ENCODE results near the gene BSN.

Gene BSN

GRCh38 chr3:49639551-49639950 lies 85.3 kb downstream of the BSN start:
- Mint-ChIP-seq H3K4me1 (ENCODE audit: low read depth) (no peaks in the 10 kb centered on the region), H3K36me3 (ENCODE audit: low read depth) (no peaks in the 10 kb centered on the region), H3K27ac (no peak overlapping the region), H3K4me3 (no peak overlapping the region), H3K9me3 (no peaks in the 10 kb centered on the region), H3K27me3 (peaks cover 3% of the 10 kb centered on the region)
- intact Hi-C loops (cut with micrococcal nuclease): no loop called here

DNA sequence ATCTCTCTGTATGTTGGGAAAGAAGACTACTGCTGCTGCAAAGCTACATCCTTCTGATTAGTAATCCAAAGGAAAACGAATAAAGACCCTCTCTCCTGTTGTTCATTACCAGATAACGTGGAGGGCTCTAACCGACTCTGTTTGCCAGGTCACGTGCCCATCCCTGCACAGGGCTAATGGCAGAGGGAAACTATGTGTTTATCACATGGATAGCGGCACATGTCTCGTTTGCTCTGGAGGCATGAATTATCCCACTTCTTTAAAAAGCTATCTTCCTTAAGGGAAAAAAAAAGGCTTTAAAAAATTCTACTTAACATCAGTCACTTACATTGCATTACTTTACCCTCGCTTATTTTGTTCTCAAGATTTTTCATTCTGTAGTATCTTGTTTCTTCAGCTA lies 87.0 kb downstream of the BSN start:
- Mint-ChIP-seq H3K36me3 (ENCODE audit: low read depth) (no peaks in the 10 kb centered on the region), H3K27ac (no peak overlapping the region), H3K4me1 (ENCODE audit: low read depth) (no peaks in the 10 kb centered on the region), H3K27me3 (peaks cover 3% of the 10 kb centered on the region), H3K9me3 (no peaks in the 10 kb centered on the region), H3K4me3 (no peak overlapping the region)
- intact Hi-C loops (cut with micrococcal nuclease): no loop called here

- no peaks in the 10 kb centered on the region for H3K4me1 Mint-ChIP-seq (ENCODE audit: low read depth)
- H3K27ac Mint-ChIP-seq: no peak overlapping the region
- no peaks in the 10 kb centered on the region for H3K36me3 Mint-ChIP-seq (ENCODE audit: low read depth)
- intact Hi-C loops (cut with micrococcal nuclease): no loop called here
- H3K4me3 Mint-ChIP-seq: no peak overlapping the region
- peaks cover 3% of the 10 kb centered on the region for H3K27me3 Mint-ChIP-seq
- H3K9me3 Mint-ChIP-seq: no peaks in the 10 kb centered on the region
These were observed 87.8 kb downstream of the BSN start for GRCh38 chr3:49641921-49642707.

DNA sequence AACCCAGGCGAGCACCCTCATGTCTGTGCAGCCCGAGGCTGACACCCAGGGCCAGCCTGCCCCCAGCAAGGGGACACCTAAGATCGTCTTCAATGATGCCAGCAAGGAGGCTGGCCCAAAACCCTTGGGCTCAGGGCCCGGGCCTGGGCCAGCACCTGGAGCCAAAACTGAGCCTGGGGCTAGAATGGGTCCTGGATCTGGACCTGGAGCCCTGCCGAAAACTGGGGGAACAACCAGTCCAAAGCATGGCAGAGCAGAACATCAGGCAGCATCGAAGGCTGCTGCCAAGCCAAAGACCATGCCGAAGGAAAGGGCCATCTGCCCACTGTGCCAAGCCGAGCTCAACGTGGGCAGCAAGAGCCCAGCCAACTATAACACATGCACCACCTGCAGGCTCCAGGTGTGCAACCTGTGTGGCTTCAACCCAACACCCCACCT lies 88.5 kb downstream of the BSN start:
- intact Hi-C loops (cut with micrococcal nuclease): no loop called here
- Mint-ChIP-seq H3K9me3 (no peaks in the 10 kb centered on the region), H3K4me1 (ENCODE audit: low read depth) (no peaks in the 10 kb centered on the region), H3K27ac (no peak overlapping the region), H3K36me3 (ENCODE audit: low read depth) (no peaks in the 10 kb centered on the region), H3K27me3 (peaks cover 3% of the 10 kb centered on the region), H3K4me3 (no peak overlapping the region)

GRCh38 chr3:49644684-49645083 lies 90.4 kb downstream of the BSN start:
- H3K9me3 Mint-ChIP-seq: no peaks in the 10 kb centered on the region
- no peaks in the 10 kb centered on the region for H3K4me1 Mint-ChIP-seq (ENCODE audit: low read depth)
- H3K27ac Mint-ChIP-seq: no peak overlapping the region
- H3K27me3 Mint-ChIP-seq: peaks cover 3% of the 10 kb centered on the region
- no peaks in the 10 kb centered on the region for H3K36me3 Mint-ChIP-seq (ENCODE audit: low read depth)
- H3K4me3 Mint-ChIP-seq: no peak overlapping the region
- intact Hi-C loops (cut with micrococcal nuclease): no loop called here

DNA sequence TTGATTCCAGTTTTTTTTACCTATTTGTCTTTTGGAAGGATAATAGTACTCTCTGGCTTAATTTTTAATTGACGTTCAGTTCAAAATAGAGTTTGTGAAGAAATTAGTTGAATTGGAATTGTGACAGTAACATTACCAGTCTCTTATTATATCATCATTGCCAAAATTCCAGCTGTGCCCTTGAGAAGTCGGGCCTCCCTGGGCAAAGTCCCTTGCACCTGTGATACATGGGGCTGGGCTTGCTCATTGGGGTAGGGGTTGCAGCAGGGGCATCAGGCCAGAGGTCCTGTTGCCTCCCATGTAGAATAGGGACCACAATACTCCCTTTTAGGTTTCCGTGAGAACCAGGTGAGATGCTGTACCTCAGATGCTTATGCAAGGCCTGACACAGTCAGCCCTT lies 92.0 kb downstream of the BSN start:
- Mint-ChIP-seq H3K4me1 (ENCODE audit: low read depth) (no peaks in the 10 kb centered on the region), H3K4me3 (no peak overlapping the region), H3K9me3 (no peaks in the 10 kb centered on the region), H3K27me3 (no peaks in the 10 kb centered on the region), H3K27ac (no peak overlapping the region), H3K36me3 (ENCODE audit: low read depth) (no peaks in the 10 kb centered on the region)
- intact Hi-C loops (cut with micrococcal nuclease): no loop called here

DNA sequence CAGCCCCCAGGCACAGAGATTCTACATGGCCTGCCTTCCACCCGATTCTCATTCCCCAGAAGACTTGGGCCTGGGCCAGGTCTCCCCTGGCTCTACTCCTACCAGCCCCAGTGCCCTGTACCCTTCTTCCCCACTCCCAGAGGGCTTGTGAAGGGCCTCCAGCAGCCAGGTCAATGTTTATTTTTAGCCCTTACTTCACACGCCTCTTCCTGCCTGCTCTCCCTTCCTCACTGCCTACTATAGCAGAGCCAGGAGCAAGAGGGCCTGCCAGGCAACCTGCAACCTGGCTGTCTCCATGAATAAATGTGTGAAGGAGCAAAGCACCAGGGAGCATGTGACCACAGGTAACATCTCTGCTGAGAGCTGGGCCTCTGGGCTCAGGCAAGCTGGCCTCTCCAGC lies 93.5 kb downstream of the BSN start:
- no peak overlapping the region for H3K4me3 Mint-ChIP-seq
- H3K9me3 Mint-ChIP-seq: no peaks in the 10 kb centered on the region
- intact Hi-C loops (cut with micrococcal nuclease): no loop called here

DNA sequence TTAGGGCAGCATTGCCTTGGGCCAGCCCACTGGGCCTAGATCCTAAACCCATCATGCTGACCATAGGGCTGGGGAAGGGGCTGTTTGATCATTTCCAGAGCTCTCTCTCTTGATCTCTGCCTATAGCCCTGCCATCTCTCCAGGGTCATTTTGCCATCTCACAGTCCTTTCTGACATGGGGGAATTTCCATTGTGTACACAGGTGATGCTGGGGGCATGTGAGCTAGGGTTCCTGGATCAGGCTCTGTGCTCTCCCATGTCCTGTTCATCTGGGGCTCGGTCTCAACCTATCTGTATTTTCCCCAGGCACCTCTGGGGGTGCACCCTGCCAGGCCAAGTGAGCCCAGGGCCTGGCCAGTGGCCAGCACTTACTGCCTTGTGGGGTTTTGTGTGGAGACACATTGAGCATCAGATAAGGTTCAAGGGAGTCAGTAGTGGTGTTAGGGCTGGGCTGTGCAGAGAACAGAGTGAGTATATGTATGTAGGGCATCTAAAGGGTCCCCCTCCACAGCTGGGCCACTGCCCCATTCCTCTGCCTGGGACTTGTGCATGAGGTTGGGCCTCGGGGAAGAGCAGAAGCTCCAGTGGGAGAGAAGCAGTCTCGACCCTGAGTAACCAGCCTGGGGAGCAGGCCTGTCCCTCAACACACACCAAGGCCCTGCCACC lies 94.2 kb downstream of the BSN start:
- H3K4me3 Mint-ChIP-seq: no peak overlapping the region
- H3K36me3 Mint-ChIP-seq (ENCODE audit: low read depth): no peaks in the 10 kb centered on the region
- no peaks in the 10 kb centered on the region for H3K9me3 Mint-ChIP-seq
- no peak overlapping the region for H3K27ac Mint-ChIP-seq
- intact Hi-C loops (cut with micrococcal nuclease): no loop called here
- H3K4me1 Mint-ChIP-seq (ENCODE audit: low read depth): no peaks in the 10 kb centered on the region
- H3K27me3 Mint-ChIP-seq: no peaks in the 10 kb centered on the region

More for the DNA sequence above, 93.5 kb downstream of the BSN start:
- no peaks in the 10 kb centered on the region for H3K4me1 Mint-ChIP-seq (ENCODE audit: low read depth)
- no peak overlapping the region for H3K27ac Mint-ChIP-seq
- no peaks in the 10 kb centered on the region for H3K27me3 Mint-ChIP-seq
- no peaks in the 10 kb centered on the region for H3K36me3 Mint-ChIP-seq (ENCODE audit: low read depth)

DNA sequence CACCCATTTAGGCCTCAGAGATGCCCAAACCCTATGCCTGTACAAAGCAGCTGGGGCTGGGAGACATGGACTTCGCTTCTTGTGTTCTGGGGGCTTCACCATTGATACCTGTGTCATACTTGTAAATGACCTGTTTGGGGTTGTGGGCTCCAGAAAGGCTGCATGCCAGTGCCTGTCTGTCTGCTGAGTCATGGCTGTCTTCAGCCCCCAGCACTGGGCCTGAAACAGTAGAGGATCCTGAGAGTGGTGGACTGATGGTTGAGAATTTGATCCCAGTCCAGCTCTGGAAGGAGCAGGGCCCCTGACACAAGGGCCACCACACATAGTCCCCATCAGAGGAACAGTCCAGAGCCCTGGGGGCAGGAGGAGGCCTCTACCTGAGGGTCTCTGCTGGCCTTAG lies 95.3 kb downstream of the BSN start:
- Mint-ChIP-seq H3K27me3 (no peaks in the 10 kb centered on the region), H3K4me3 (no peak overlapping the region), H3K36me3 (ENCODE audit: low read depth) (no peaks in the 10 kb centered on the region), H3K27ac (no peak overlapping the region), H3K4me1 (ENCODE audit: low read depth) (no peaks in the 10 kb centered on the region), H3K9me3 (no peaks in the 10 kb centered on the region)
- intact Hi-C loops (cut with micrococcal nuclease): no loop called here

GRCh38 chr3:49650177-49650576 lies 95.9 kb downstream of the BSN start:
- intact Hi-C loops (cut with micrococcal nuclease): no loop called here
- no peaks in the 10 kb centered on the region for H3K27me3 Mint-ChIP-seq
- H3K36me3 Mint-ChIP-seq (ENCODE audit: low read depth): no peaks in the 10 kb centered on the region
- H3K4me1 Mint-ChIP-seq (ENCODE audit: low read depth): no peaks in the 10 kb centered on the region
- no peak overlapping the region for H3K4me3 Mint-ChIP-seq
- H3K27ac Mint-ChIP-seq: no peak overlapping the region
- no peaks in the 10 kb centered on the region for H3K9me3 Mint-ChIP-seq

- intact Hi-C loops (cut with micrococcal nuclease): no loop called here
- Mint-ChIP-seq H3K27ac (no peak overlapping the region), H3K9me3 (no peaks in the 10 kb centered on the region), H3K4me1 (ENCODE audit: low read depth) (no peaks in the 10 kb centered on the region), H3K36me3 (ENCODE audit: low read depth) (no peaks in the 10 kb centered on the region), H3K4me3 (no peak overlapping the region), H3K27me3 (no peaks in the 10 kb centered on the region)
These were observed 96.4 kb downstream of the BSN start for GRCh38 chr3:49650637-49651036.

- Mint-ChIP-seq H3K36me3 (ENCODE audit: low read depth) (no peaks in the 10 kb centered on the region), H3K4me3 (no peak overlapping the region), H3K4me1 (ENCODE audit: low read depth) (peaks cover 5% of the 10 kb centered on the region), H3K27me3 (peaks cover 5% of the 10 kb centered on the region), H3K27ac (no peak overlapping the region), H3K9me3 (no peaks in the 10 kb centered on the region)
- intact Hi-C loops (cut with micrococcal nuclease): no loop called here
These were observed 98.1 kb downstream of the BSN start for GRCh38 chr3:49652218-49652902.

DNA sequence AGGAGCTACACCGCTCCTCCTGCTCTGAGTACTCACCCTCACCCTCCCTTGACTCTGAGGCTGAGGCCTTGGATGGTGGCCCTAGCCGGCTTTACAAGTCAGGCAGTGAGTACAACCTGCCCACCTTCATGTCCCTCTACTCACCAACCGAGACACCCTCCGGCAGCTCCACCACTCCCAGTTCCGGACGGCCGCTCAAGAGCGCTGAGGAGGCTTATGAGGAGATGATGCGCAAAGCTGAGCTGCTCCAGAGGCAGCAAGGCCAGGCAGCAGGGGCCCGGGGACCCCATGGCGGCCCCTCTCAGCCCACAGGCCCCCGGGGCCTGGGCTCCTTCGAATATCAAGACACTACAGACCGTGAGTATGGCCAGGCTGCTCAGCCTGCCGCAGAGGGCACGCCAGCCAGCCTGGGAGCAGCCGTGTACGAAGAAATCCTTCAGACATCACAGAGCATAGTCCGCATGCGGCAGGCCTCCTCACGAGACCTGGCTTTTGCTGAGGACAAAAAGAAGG lies 98.7 kb downstream of the BSN start:
- Mint-ChIP-seq H3K36me3 (ENCODE audit: low read depth) (no peaks in the 10 kb centered on the region), H3K27ac (no peak overlapping the region), H3K27me3 (peaks cover 6% of the 10 kb centered on the region), H3K4me1 (ENCODE audit: low read depth) (peaks cover 5% of the 10 kb centered on the region), H3K9me3 (no peaks in the 10 kb centered on the region), H3K4me3 (no peak overlapping the region)
- intact Hi-C loops (cut with micrococcal nuclease): no loop called here

DNA sequence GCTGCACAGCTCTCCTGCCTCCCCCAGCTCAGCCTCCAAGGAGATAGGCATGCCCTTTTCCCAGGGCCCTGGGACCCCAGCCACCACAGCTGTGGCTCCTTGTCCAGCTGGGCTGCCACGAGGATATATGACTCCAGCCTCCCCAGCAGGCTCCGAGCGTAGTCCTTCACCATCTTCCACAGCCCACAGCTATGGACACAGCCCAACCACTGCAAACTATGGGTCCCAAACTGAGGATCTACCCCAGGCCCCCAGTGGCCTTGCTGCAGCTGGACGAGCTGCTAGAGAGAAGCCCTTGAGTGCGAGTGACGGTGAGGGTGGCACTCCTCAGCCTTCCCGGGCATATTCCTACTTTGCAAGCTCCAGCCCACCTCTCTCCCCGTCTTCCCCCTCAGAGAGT lies 99.3 kb downstream of the BSN start:
- Mint-ChIP-seq H3K4me3 (no peak overlapping the region), H3K9me3 (no peaks in the 10 kb centered on the region), H3K27me3 (peaks cover 6% of the 10 kb centered on the region), H3K27ac (no peak overlapping the region), H3K36me3 (ENCODE audit: low read depth) (no peaks in the 10 kb centered on the region), H3K4me1 (ENCODE audit: low read depth) (peaks cover 5% of the 10 kb centered on the region)
- intact Hi-C loops (cut with micrococcal nuclease): no loop called here
